ENCODE data around the gene FOXB2. TPM values are rescaled to one million over a fixed set of nuclear protein-coding genes. Genes with fewer than 3 reads are reported as not detected.

The FOXB2 gene
- total RNA-seq, 4 donors from 2014 or later: not detected

DNA sequence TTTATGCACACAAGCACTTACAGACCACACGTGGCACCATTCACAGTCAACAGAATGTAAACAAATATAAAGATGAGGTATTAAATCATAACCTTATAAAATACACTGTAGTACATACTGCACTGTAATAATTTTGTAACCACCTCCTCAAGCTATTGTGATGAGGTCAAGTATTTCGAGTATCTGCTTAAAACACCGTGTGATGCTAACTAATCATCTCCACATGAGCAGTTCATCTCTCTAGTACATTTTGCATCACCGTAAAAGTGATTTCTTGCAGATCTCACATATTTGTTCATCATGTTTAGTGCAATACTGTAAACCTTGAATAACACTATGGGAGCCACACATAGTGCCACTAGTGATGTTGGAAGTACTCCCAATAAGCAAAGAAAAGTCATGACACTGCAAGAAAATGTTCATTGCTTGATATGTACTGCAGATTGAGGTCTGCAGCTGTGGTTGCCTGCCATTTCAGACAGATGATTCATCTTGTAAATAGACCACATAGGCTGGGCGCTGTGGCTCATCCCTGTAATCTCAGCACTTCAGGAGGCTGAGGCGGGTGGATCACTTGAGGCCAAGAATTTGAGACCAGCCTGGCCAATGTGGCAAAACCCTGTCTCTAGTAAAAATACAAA, 44.3 kb downstream of the FOXB2 start:
- TF ChIP-seq POLR2AphosphoS5 (IDR thresholded peaks at IDR 0.05) (no peak), POLR2A (IDR thresholded peaks at IDR 0.05) (no peak), EP300 (IDR thresholded peaks at IDR 0.05; ENCODE audit: low read depth) (no peak)
- TF ChIP-seq, protein P1, sequence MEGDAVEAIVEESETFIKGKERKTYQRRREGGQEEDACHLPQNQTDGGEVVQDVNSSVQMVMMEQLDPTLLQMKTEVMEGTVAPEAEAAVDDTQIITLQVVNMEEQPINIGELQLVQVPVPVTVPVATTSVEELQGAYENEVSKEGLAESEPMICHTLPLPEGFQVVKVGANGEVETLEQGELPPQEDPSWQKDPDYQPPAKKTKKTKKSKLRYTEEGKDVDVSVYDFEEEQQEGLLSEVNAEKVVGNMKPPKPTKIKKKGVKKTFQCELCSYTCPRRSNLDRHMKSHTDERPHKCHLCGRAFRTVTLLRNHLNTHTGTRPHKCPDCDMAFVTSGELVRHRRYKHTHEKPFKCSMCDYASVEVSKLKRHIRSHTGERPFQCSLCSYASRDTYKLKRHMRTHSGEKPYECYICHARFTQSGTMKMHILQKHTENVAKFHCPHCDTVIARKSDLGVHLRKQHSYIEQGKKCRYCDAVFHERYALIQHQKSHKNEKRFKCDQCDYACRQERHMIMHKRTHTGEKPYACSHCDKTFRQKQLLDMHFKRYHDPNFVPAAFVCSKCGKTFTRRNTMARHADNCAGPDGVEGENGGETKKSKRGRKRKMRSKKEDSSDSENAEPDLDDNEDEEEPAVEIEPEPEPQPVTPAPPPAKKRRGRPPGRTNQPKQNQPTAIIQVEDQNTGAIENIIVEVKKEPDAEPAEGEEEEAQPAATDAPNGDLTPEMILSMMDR (IDR thresholded peaks at IDR 0.05): no peak
- DNase-seq: no peak
- no peak overlapping the region for H3K27ac ChIP-seq
- H3K27me3 ChIP-seq: no peaks in the 10 kb centered on the region
- H3K9me3 ChIP-seq: no peaks in the 10 kb centered on the region
- intact Hi-C loops (cut with DNase I; ENCODE audit: low total_unique reads): no loop called here
- in situ Hi-C loops (cut with MboI; ENCODE audit: low pct_ligation_motif_present in 1 of 4, low pct_unique_long_range_greater_than_20kb in 1 of 4, low sequenced_read_pairs in 3 of 4): no loop called here
- no peaks in the 10 kb centered on the region for H3K36me3 ChIP-seq
- WGBS, 2 donors (ENCODE audit: low coverage in 1 of 2): 27 to 49% methylated on average over 3 to 6 of the region's 6 CpGs
- no peak overlapping the region for H3K4me3 ChIP-seq
- no peaks in the 10 kb centered on the region for H3K4me1 ChIP-seq

DNA sequence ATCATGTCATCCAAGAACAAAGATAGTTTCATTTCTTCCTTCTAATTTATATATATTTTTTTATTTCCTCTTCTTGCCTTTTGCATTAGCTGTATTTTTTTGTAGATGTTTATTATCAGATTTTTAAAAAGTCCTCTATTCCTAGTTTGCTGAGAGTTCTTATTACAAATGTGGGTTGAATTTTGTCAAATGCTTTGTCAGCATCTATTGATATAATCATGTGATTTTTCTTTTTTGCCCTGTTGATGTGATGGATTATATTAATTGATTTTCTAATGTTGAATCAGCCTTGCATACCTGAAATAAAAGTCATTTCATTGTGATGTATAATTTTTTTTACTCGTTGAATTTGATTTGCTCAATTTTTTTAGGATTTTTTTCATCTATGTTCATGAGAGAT, 46.9 kb downstream of the FOXB2 start:
- no peaks in the 10 kb centered on the region for H3K9me3 ChIP-seq
- no peaks in the 10 kb centered on the region for H3K4me1 ChIP-seq
- no peak overlapping the region for H3K27ac ChIP-seq
- H3K36me3 ChIP-seq: no peaks in the 10 kb centered on the region
- WGBS, 2 donors (ENCODE audit: low coverage in 1 of 2): 26 to 53% methylated on average over 1 of the region's 1 CpG
- H3K4me3 ChIP-seq: no peak overlapping the region
- in situ Hi-C loops (cut with MboI; ENCODE audit: low pct_ligation_motif_present in 1 of 4, low pct_unique_long_range_greater_than_20kb in 1 of 4, low sequenced_read_pairs in 3 of 4): no loop called here
- TF ChIP-seq POLR2A (IDR thresholded peaks at IDR 0.05) (no peak), POLR2AphosphoS5 (IDR thresholded peaks at IDR 0.05) (no peak), EP300 (IDR thresholded peaks at IDR 0.05; ENCODE audit: low read depth) (no peak)
- TF ChIP-seq, protein P1 (IDR thresholded peaks at IDR 0.05): no peak
- no peaks in the 10 kb centered on the region for H3K27me3 ChIP-seq
- intact Hi-C loops (cut with DNase I; ENCODE audit: low total_unique reads): no loop called here
- DNase-seq: no peak

Small RNA genes within 50 kb of the gene (small RNA-seq; reads per million reads assigned to genes)
- 0 reads per million in 4 donors for gene ATP5MFP3

Other genes with a start within 250 kb of the FOXB2 start
- 100 to 1,000 TPM in 1 of 4 donors, 10 to 100 TPM in 3; 67.6 to 105 (median 95.6) TPM for gene PRUNE2, start 113.5 kb upstream of the FOXB2 start, total RNA-seq
- gene VPS13A, start 157.9 kb downstream of the FOXB2 start, total RNA-seq: 100 to 1,000 TPM in 3 of 4 donors, 10 to 100 TPM in 1; 88.8 to 148 (median 115) TPM

All from transverse colon (tissue), 4 donors.